22Rv1 (cell line): Measurements from ENCODE around the gene IRF7.

Experiments used
- ZFX ChIP-seq: fragments of 450-650 bp; IDR thresholded peaks from 2 replicates; pipeline ENCODE4 v1.6.1; 2017; ENCODE audit warnings: antibody characterized with exemption, borderline replicate concordance
- TF ChIP-seq, protein P1 (sequence below): fragments of 450-650 bp; IDR thresholded peaks from 2 replicates; pipeline ENCODE4 v1.5.1; 2017; ENCODE audit warnings: mild to moderate bottlenecking

GRCh38 chr11:567629-568292, 48.0 kb downstream of the IRF7 start:
- TF ChIP-seq, protein P1, sequence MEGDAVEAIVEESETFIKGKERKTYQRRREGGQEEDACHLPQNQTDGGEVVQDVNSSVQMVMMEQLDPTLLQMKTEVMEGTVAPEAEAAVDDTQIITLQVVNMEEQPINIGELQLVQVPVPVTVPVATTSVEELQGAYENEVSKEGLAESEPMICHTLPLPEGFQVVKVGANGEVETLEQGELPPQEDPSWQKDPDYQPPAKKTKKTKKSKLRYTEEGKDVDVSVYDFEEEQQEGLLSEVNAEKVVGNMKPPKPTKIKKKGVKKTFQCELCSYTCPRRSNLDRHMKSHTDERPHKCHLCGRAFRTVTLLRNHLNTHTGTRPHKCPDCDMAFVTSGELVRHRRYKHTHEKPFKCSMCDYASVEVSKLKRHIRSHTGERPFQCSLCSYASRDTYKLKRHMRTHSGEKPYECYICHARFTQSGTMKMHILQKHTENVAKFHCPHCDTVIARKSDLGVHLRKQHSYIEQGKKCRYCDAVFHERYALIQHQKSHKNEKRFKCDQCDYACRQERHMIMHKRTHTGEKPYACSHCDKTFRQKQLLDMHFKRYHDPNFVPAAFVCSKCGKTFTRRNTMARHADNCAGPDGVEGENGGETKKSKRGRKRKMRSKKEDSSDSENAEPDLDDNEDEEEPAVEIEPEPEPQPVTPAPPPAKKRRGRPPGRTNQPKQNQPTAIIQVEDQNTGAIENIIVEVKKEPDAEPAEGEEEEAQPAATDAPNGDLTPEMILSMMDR: no peak
- TF ChIP-seq ZFX: no peak
